SK-N-SH (cell line): ENCODE measurements around the gene DNAH6. TPM values are rescaled to one million over a fixed set of nuclear protein-coding genes. Genes with fewer than 3 reads are reported as not detected.

ENCODE experiments used
- CTCF ChIA-PET: fragments of 300-600, 350-600 bp; formaldehyde crosslinking; extraction: SDS; loops from one replicate; lab custom pipeline; 2021; lab: Yijun Ruan, JAX
- POLR2A ChIA-PET: fragments of 350-600 bp; sonication (Branson Sonifier 250); formaldehyde crosslinking; extraction: SDS; loops from one replicate; lab custom pipeline; 2020; ENCODE audit warnings: antibody characterized with exemption, inconsistent platforms; lab: Yijun Ruan, JAX
- DNase-seq: peaks from one replicate; pipeline ENCODE4 v3.0.0; 2012
- H2AFZ ChIP-seq: fragments of 200-600 bp; sonication (generic); 2 replicates; pipeline ENCODE4 v1.8.1; 2016; ENCODE audit warnings: antibody characterized with exemption, mild to moderate bottlenecking, low read depth
- H3F3A ChIP-seq: fragments of 200-600 bp; sonication (generic); replicated peaks from 2 replicates; pipeline ENCODE3; 2016; ENCODE audit warnings: antibody characterized with exemption, mild to moderate bottlenecking; ENCODE audit not compliant: insufficient read depth
- H3K27ac ChIP-seq, 2 experiments: fragments of 200-500 bp in 1 of 2; fragments of 200-600 bp in 1 of 2; sonication (Bioruptor generic) in 1 of 2; sonication (generic), shearing (Covaris generic) in 1 of 2; 2 replicates each; pipeline versions ENCODE4 v1.5.1 to v1.6.1; 2014 to 2016; ENCODE audit warnings: low read depth in 2 of 2, inconsistent platforms in 1 of 2, low read length in 1 of 2, mild to moderate bottlenecking in 1 of 2, mixed read lengths in 1 of 2
- H3K27me3 ChIP-seq: fragments of 200-600 bp; sonication (generic), shearing (Covaris generic); 2 replicates; pipeline ENCODE4 v1.6.1; 2016; ENCODE audit warnings: mixed run types; ENCODE audit not compliant: insufficient read depth
- H3K36me3 ChIP-seq, 2 experiments: fragments of 200-500 bp in 1 of 2; fragments of 200-600 bp in 1 of 2; sonication (Bioruptor generic) in 1 of 2; sonication (generic) in 1 of 2; replicated peaks in 1 of 2; 2 replicates each; pipeline versions ENCODE3 to v1.5.1; 2014 to 2016; ENCODE audit warnings: low read length in 1 of 2, mild to moderate bottlenecking in 1 of 2; ENCODE audit not compliant: insufficient read depth in 2 of 2, control insufficient read depth in 1 of 2
- H3K4me1 ChIP-seq, 2 experiments: fragments of 200-500 bp in 1 of 2; fragments of 200-600 bp in 1 of 2; sonication (Bioruptor generic) in 1 of 2; sonication (generic), shearing (Covaris generic) in 1 of 2; 2 replicates each; pipeline versions ENCODE4 v1.5.1 to v1.6.1; 2014 to 2016; ENCODE audit warnings: low read depth in 1 of 2, low read length in 1 of 2, mixed run types in 1 of 2; ENCODE audit not compliant: insufficient read depth in 2 of 2, control insufficient read depth in 1 of 2
- H3K4me2 ChIP-seq: fragments of 200-600 bp; sonication (generic), shearing (Covaris generic); 2 replicates; pipeline ENCODE4 v1.6.1; 2017; ENCODE audit warnings: mixed run types
- H3K4me3 ChIP-seq, 2 experiments: fragments of 200-500 bp in 1 of 2; fragments of 200-600 bp in 1 of 2; sonication (Bioruptor generic) in 1 of 2; sonication (generic), shearing (Covaris generic) in 1 of 2; 2 replicates each; pipeline versions ENCODE4 v1.5.1 to v1.8.1; 2014 to 2016; ENCODE audit warnings: low read depth in 2 of 2, inconsistent platforms in 1 of 2, low read length in 1 of 2, mild to moderate bottlenecking in 1 of 2, mixed read lengths in 1 of 2, moderate library complexity in 1 of 2
- H3K79me2 ChIP-seq: fragments of 200-600 bp; sonication (generic); 2 replicates; pipeline ENCODE4 v1.8.1; 2017; ENCODE audit warnings: mild to moderate bottlenecking; ENCODE audit not compliant: insufficient read depth
- H3K9ac ChIP-seq: fragments of 200-600 bp; sonication (generic); 2 replicates; pipeline ENCODE4 v1.6.1; 2017; ENCODE audit warnings: mixed run types
- H3K9me2 ChIP-seq: fragments of 200-600 bp; sonication (generic); 2 replicates; pipeline ENCODE4 v1.6.1; 2017; ENCODE audit warnings: mixed run types
- H3K9me3 ChIP-seq: fragments of 200-600 bp; sonication (generic); 2 replicates; pipeline ENCODE4 v1.6.1; 2017; ENCODE audit warnings: mixed run types, mild to moderate bottlenecking, moderate library complexity
- H4K20me1 ChIP-seq: fragments of 200-600 bp; sonication (generic); 2 replicates; pipeline ENCODE4 v1.6.1; 2017; ENCODE audit warnings: mild to moderate bottlenecking, mixed run types; ENCODE audit not compliant: insufficient read depth
- ELF1 ChIP-seq: IDR thresholded peaks from 2 replicates; pipeline ENCODE4 v1.4.0; 2012
- EZH2phosphoT487 ChIP-seq: fragments of 200-600 bp; sonication (generic); IDR thresholded peaks from 2 replicates; pipeline ENCODE4 v1.6.1; 2017; ENCODE audit warnings: low read depth, mixed run types, mild to moderate bottlenecking, antibody characterized with exemption, moderate library complexity, borderline replicate concordance
- FOXJ3 ChIP-seq: sonication (generic); formaldehyde crosslinking; IDR thresholded peaks from 2 replicates; pipeline ENCODE4 v1.5.1; 2020; ENCODE audit warnings: mild to moderate bottlenecking, missing genetic modification reagents
- POLR2AphosphoS5 ChIP-seq: IDR thresholded peaks from 2 replicates; pipeline ENCODE4 v1.6.1; 2012; ENCODE audit warnings: low read depth, low read length
- RCOR1 ChIP-seq: fragments of 150-350 bp; IDR thresholded peaks from 2 replicates; pipeline ENCODE4 v1.6.1; 2017; ENCODE audit warnings: antibody characterized with exemption, low read length
- TAF1 ChIP-seq: IDR thresholded peaks from 2 replicates; pipeline ENCODE4 v1.6.1; 2012; ENCODE audit warnings: low read depth, mild to moderate bottlenecking, low read length, moderate library complexity, borderline replicate concordance
- TEAD4 ChIP-seq: IDR thresholded peaks from 2 replicates; pipeline ENCODE4 v1.4.0; 2012; ENCODE audit warnings: mild to moderate bottlenecking, borderline replicate concordance; ENCODE audit not compliant: insufficient read depth
- USF1 ChIP-seq: IDR thresholded peaks from 2 replicates; pipeline ENCODE4 v1.4.0; 2012; ENCODE audit warnings: low read depth, borderline replicate concordance
- ZBTB33 ChIP-seq: IDR thresholded peaks from 2 replicates; pipeline ENCODE4 v1.4.0; 2012; ENCODE audit warnings: low read depth, borderline replicate concordance
- WGBS: methylation state at CpG from one replicate; pipeline ENCODE4 v1.1.6; 2017; ENCODE audit warnings: low lambda C conversion rate; 5-methylcytosine and 5-hydroxymethylcytosine counted together
- polyA plus RNA-seq, 3 experiments: library from polyadenylated mRNA; depleted of rRNA; stranded (reverse); fragments of >200 nt; gene quantifications; 2 replicates each; pipeline ENCODE4 v1.2.3, GENCODE V29; 2012

The DNAH6 gene
- polyA plus RNA-seq, 1 of the 3 experiments (the other 2 are of a cell fraction): 0.03 TPM

DNA sequence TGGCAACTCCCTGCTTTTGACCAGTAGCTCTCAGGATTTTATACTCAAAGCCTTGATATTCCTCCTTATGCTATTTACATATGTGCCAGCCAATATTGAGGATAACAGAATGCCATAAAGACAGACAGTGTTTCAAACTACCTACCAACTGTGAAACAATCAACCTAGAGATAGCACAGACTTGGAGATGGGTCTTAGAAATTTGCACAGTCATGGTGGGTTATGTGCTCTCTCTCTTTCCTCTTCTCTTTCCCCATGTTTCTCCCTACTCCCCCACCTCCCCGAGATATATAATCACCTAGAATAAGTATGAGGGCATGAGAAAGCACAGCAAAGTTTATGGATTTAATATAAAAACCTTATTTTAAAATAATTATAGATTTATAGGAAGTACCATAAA is 33.0 kb upstream of the DNAH6 start:
- Histone ChIP-seq H2AFZ (no peak overlapping the region), H4K20me1 (no peaks in the 10 kb centered on the region), H3K9ac (no peak overlapping the region), H3K9me2 (no peaks in the 10 kb centered on the region), H3K4me1 (no peaks in the 10 kb centered on the region), H3K9me3 (no peaks in the 10 kb centered on the region), H3K27ac (no peak overlapping the region), H3K36me3 (no peaks in the 10 kb centered on the region), H3F3A (no peaks in the 10 kb centered on the region)
- no peak for DNase-seq
- WGBS: 48% methylated on average over 1 of the region's 1 CpG
- no peak for TF ChIP-seq EZH2phosphoT487
- no peak for TF ChIP-seq POLR2AphosphoS5
- TF ChIP-seq, all 33 proteins: peak for 0
- no peak overlapping the region for H3K4me3 ChIP-seq
- no peak overlapping the region for H3K4me2 ChIP-seq
- no peaks in the 10 kb centered on the region for H3K79me2 ChIP-seq
- no peaks in the 10 kb centered on the region for H3K27me3 ChIP-seq
- ChIA-PET POLR2A (no interaction called here), CTCF (interaction anchor here (1.0 to 2.4 kb wide), 2 partner anchors 186 to 442 kb away, joined by 3 to 8 read pairs; no protein-coding TSS in a partner anchor)

GRCh38 chr2:84486441-84487115 is 29.7 kb upstream of the DNAH6 start:
- TF ChIP-seq ZBTB33 (no peak), ELF1 (no peak), RCOR1 (no peak), TAF1 (no peak), USF1 (no peak), POLR2AphosphoS5 (no peak), FOXJ3 (CRISPR knock-in tag) (no peak), TEAD4 (no peak)
- no peak overlapping the region for H3K4me2 ChIP-seq
- H3K27ac ChIP-seq: no peak overlapping the region
- no peaks in the 10 kb centered on the region for H3K79me2 ChIP-seq
- ChIA-PET POLR2A (no interaction called here), CTCF (no interaction called here)
- WGBS: 69% methylated on average over 2 of the region's 2 CpGs
- H3K9me3 ChIP-seq: no peaks in the 10 kb centered on the region
- H2AFZ ChIP-seq: no peak overlapping the region
- DNase-seq: no peak
- H3K27me3 ChIP-seq: no peaks in the 10 kb centered on the region
- H4K20me1 ChIP-seq: no peaks in the 10 kb centered on the region
- no peaks in the 10 kb centered on the region for H3K9me2 ChIP-seq
- no peaks in the 10 kb centered on the region for H3F3A ChIP-seq
- H3K4me3 ChIP-seq: no peak overlapping the region
- no peaks in the 10 kb centered on the region for H3K4me1 ChIP-seq
- H3K36me3 ChIP-seq: no peaks in the 10 kb centered on the region
- no peak overlapping the region for H3K9ac ChIP-seq
